Gastrocnemius medialis (tissue), 4 donors: Measurements from ENCODE around the gene MAN2C1. TPM values are rescaled to one million over a fixed set of nuclear protein-coding genes. Genes with fewer than 3 reads are reported as not detected.

ENCODE experiments used
- ATAC-seq, 2 donors: fragments of 150-250 bp; one replicate each; pipeline ENCODE4 v1.9.1; 2016
- DNase-seq, 2 donors: peaks; one replicate each; pipeline ENCODE4 v3.0.0-alpha.2; 2019
- H3K27ac ChIP-seq, 4 donors: fragments of 200-600 bp; sonication (generic); 1 replicate in 1 of 4; 2 replicates in 3 of 4; pipeline ENCODE4 v1.5.1; 2016 to 2018; ENCODE audit warnings: mild to moderate bottlenecking in 2 of 4, moderate library complexity in 1 of 4
- H3K27me3 ChIP-seq, 3 donors: fragments of 200-600 bp; sonication (generic) in 2 of 3; 1 replicate in 1 of 3; 2 replicates in 2 of 3; pipeline versions ENCODE4 v1.5.1 to v1.6.0; 2016 to 2019; ENCODE audit warnings: mild to moderate bottlenecking in 1 of 3, moderate library complexity in 1 of 3
- H3K36me3 ChIP-seq, 2 donors: fragments of 200-600 bp; sonication (generic) in 1 of 2; one replicate each; pipeline ENCODE4 v1.5.1; 2017 to 2018
- H3K4me1 ChIP-seq, 2 donors: fragments of 200-600 bp; sonication (generic) in 1 of 2; one replicate each; pipeline ENCODE4 v1.5.1; 2016 to 2017; ENCODE audit warnings: mild to moderate bottlenecking in 2 of 2
- H3K4me3 ChIP-seq, 4 donors: fragments of 200-600 bp; sonication (generic) in 3 of 4; 1 replicate in 1 of 4; 2 replicates in 3 of 4; pipeline ENCODE4 v1.5.1; 2016 to 2019; ENCODE audit warnings: mild to moderate bottlenecking in 2 of 4
- H3K9me3 ChIP-seq, 3 donors: fragments of 200-600 bp; sonication (generic) in 2 of 3; 1 replicate in 1 of 3; 2 replicates in 2 of 3; pipeline ENCODE4 v1.5.1; 2016 to 2019
- CTCF ChIP-seq, 5 experiments: fragments of 450-650 bp in 3 of 5; fragments of 200-600 bp in 2 of 5; sonication (generic) in 2 of 5; IDR thresholded peaks in 4 of 5; conservative IDR thresholded peaks in 1 of 5; 1 replicate in 4 of 5; 2 replicates in 1 of 5; pipeline ENCODE4 v1.5.1; 2016 to 2019; ENCODE audit warnings: antibody characterized with exemption in 5 of 5, mild to moderate bottlenecking in 3 of 5, moderate library complexity in 3 of 5
- POLR2A ChIP-seq, 2 donors: fragments of 450-650 bp; IDR thresholded peaks; one replicate each; pipeline ENCODE4 v1.6.1; 2017; ENCODE audit warnings: antibody characterized with exemption in 2 of 2, mild to moderate bottlenecking in 2 of 2, moderate library complexity in 2 of 2
- in situ Hi-C, 4 donors: fragments of 200-750 bp; cut with MboI; loops; one replicate each; pipeline versions ENCODE4 v1.15.0 to v1.8.0; 2017; ENCODE audit warnings: low sequenced_read_pairs in 4 of 4
- intact Hi-C: fragments of 100-400 bp; cut with DNase I; formaldehyde crosslinking; loops from one replicate; pipeline ENCODE4 v1.15.1; 2023; ENCODE audit warnings: low total_unique reads
- total RNA-seq, 4 donors: library from RNA; depleted of rRNA; stranded (reverse); fragments of >200 nt; gene quantifications; one replicate each; pipeline versions ENCODE4 v1.1.0 to v1.2.3, GENCODE V29; 2016

MAN2C1 gene
- total RNA-seq, 4 donors from 2014 or later: 38.9 to 116 (median 62.8) TPM

GRCh38 chr15:75371901-75372688 is 3.7 kb upstream of the MAN2C1 start:
- in situ Hi-C loops (loop anchor here in 2 of 4 donors (25.0 kb wide), 1 partner anchor 265 kb away; the partner anchor contains the start of genes IMP3 (in 2 of the 2), SNUPN (in 2 of the 2) and SNX33 (in 2 of the 2)), intact Hi-C loops (no loop called here)
- Histone ChIP-seq H3K4me1 (peaks cover 17 to 19% of the 10 kb centered on the region in 2 donors), H3K27ac (no peak overlapping the region), H3K9me3 (no peaks in the 10 kb centered on the region), H3K4me3 (no peak overlapping the region), H3K27me3 (no peaks in the 10 kb centered on the region), H3K36me3 (peaks cover 0 to 47% of the 10 kb centered on the region in 2 donors)
- ATAC-seq (no peak), DNase-seq (no peak)
- no peak for TF ChIP-seq CTCF (IDR thresholded peaks at IDR 0.05 in 4 of 5, conservative IDR thresholded peaks at IDR 0.05 in 1 of 5)
- no peak for TF ChIP-seq POLR2A (IDR thresholded peaks at IDR 0.05)

DNA sequence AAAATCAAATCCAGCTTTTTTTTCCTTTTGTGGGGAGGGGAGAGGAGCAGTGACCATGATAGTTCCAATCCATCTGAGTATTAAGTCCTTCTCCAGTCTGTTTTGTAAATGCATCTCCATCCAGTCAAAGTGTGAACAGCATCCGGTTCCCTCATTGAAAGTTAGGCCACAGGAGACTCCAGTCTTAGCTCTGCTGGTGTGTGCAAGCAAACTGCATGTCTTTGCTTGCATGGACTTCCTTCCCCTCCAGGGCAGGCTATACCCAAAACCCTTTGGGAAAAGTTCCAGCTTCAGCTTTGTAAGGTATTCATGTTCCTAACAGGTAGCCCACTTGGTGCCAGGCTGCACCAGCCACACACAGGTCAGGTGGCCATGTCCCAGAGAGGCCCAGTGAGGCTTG is 3.1 kb upstream of the MAN2C1 start:
- in situ Hi-C loops: loop anchor here in 2 of 4 donors (25.0 kb wide), 1 partner anchor 266 kb away; the partner anchor contains the start of genes IMP3 (in 2 of the 2), SNUPN (in 2 of the 2) and SNX33 (in 2 of the 2)
- no peak for ATAC-seq

DNA sequence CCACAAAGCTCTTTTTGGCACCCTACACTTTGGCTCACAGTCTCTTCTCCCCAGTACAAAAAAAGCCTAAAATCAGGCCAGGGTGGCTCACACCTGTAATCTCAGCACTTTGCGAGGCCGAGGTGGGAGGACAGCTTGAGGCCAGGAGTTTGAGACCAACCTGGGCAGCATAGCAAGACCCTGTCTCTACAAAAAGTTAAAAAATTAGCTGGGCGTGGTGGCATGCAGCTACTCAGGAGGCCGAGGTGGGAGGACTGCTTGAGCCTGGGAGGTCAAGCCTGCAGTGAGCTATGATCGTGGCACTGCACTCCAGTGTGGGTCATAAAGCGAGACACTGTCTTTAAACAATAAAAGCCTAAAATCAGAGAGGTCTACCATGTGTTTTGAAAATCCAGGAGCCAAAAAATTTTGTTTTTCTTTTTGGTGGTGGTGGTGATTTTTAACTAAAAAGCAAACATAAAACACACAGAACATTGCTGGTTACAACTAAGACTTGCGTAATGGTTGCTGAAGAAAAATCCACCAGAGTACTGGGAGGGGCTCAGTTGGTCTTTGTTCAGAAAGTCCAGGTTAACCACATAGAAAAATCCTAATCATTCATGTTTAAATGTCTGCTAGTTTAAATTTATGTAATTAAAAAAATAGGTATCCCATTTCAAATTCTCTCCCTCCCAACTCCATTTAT is 1.6 kb upstream of the MAN2C1 start:
- H3K27ac ChIP-seq: peak overlapping the region; percentile 96 to 100 (median 98)
- in situ Hi-C loops: loop anchor here in 2 of 4 donors (25.0 kb wide), 1 partner anchor 267 kb away; the partner anchor contains the start of genes IMP3 (in 2 of the 2), SNUPN (in 2 of the 2) and SNX33 (in 2 of the 2)

More for the DNA sequence above, 3.1 kb upstream of the MAN2C1 start:
- Histone ChIP-seq H3K9me3 (no peaks in the 10 kb centered on the region), H3K4me1 (peaks cover 18 to 19% of the 10 kb centered on the region in 2 donors), H3K27me3 (no peaks in the 10 kb centered on the region), H3K4me3 (no peak overlapping the region), H3K36me3 (peaks cover 0 to 49% of the 10 kb centered on the region in 2 donors), H3K27ac (no peak overlapping the region)
- DNase-seq: no peak
- intact Hi-C loops: no loop called here
- TF ChIP-seq POLR2A (IDR thresholded peaks at IDR 0.05) (no peak), CTCF (IDR thresholded peaks at IDR 0.05 in 4 of 5, conservative IDR thresholded peaks at IDR 0.05 in 1 of 5) (no peak)

More for the DNA sequence above, 1.6 kb upstream of the MAN2C1 start:
- peaks cover 18 to 19% of the 10 kb centered on the region in 2 donors for H3K4me1 ChIP-seq
- H3K36me3 ChIP-seq: peaks cover 0 to 55% of the 10 kb centered on the region in 2 donors
- ATAC-seq: no peak
- DNase-seq: no peak
- intact Hi-C loops: loop anchor here (5.0 kb wide), 1 partner anchor 432 kb away; no protein-coding TSS in a partner anchor
- TF ChIP-seq POLR2A (IDR thresholded peaks at IDR 0.05): no peak
- no peak for TF ChIP-seq CTCF (IDR thresholded peaks at IDR 0.05 in 4 of 5, conservative IDR thresholded peaks at IDR 0.05 in 1 of 5)
- H3K9me3 ChIP-seq: no peaks in the 10 kb centered on the region
- H3K27me3 ChIP-seq: no peaks in the 10 kb centered on the region
- H3K4me3 ChIP-seq: no peak overlapping the region
